OCI-LY7 (cell line): ENCODE results near the gene UNC79. TPM values are rescaled to one million over a fixed set of nuclear protein-coding genes. Genes with fewer than 3 reads are reported as not detected.

ENCODE experiments used
- BruUV-seq: library from RNA; stranded (reverse); fragments of 400-500 nt; replicated peaks from 2 replicates; lab custom pipeline; 2021; lab: Mats Ljungman, UMichigan
- CTCF ChIA-PET: fragments of 300-600 bp; sonication (Branson Sonifier 250); formaldehyde crosslinking; loops from one replicate; lab custom pipeline; 2022; ENCODE audit warnings: antibody characterized with exemption; ENCODE audit not compliant: unreplicated experiment; lab: Charles Lee
- POLR2A ChIA-PET: fragments of 300-600 bp; sonication (Branson Sonifier 250); formaldehyde crosslinking; loops from one replicate; lab custom pipeline; 2022; ENCODE audit warnings: antibody characterized with exemption; lab: Charles Lee
- DNase-seq: peaks from one replicate; pipeline ENCODE4 v3.0.0-alpha.2; 2015; ENCODE audit warnings: low spot score
- H2AFZ ChIP-seq: fragments of 200-600 bp; sonication (generic), shearing (Covaris generic); 2 replicates; pipeline ENCODE4 v1.6.1; 2014; ENCODE audit warnings: mild to moderate bottlenecking, antibody characterized with exemption, low read length, moderate library complexity
- H3K27ac ChIP-seq: fragments of 200-600 bp; sonication (generic); 2 replicates; pipeline ENCODE4 v1.5.1; 2014; ENCODE audit warnings: mixed run types, low read depth, mild to moderate bottlenecking, moderate library complexity, low read length, inconsistent platforms; ENCODE audit not compliant: poor library complexity, severe bottlenecking
- H3K36me3 ChIP-seq: fragments of 200-600 bp; sonication (generic); 2 replicates; pipeline ENCODE4 v1.6.1; 2014; ENCODE audit warnings: mild to moderate bottlenecking, antibody characterized with exemption, low read length, moderate library complexity, mixed read lengths; ENCODE audit not compliant: insufficient read depth
- H3K4me1 ChIP-seq: fragments of 200-600 bp; sonication (generic); 2 replicates; pipeline ENCODE4 v1.5.1; 2014; ENCODE audit warnings: mild to moderate bottlenecking, low read length; ENCODE audit not compliant: insufficient read depth, poor library complexity, severe bottlenecking
- H3K4me2 ChIP-seq: fragments of 200-600 bp; sonication (generic); 2 replicates; pipeline ENCODE4 v1.6.1; 2014; ENCODE audit warnings: mild to moderate bottlenecking, low read length
- H3K4me3 ChIP-seq: fragments of 200-600 bp; sonication (generic); 2 replicates; pipeline ENCODE4 v1.5.1; 2014; ENCODE audit warnings: mild to moderate bottlenecking, low read depth, low read length; ENCODE audit not compliant: poor library complexity, severe bottlenecking
- H3K79me2 ChIP-seq: fragments of 200-600 bp; sonication (generic); 2 replicates; pipeline ENCODE4 v1.6.1; 2016; ENCODE audit warnings: low read depth, mild to moderate bottlenecking, low read length, moderate library complexity, mixed read lengths; ENCODE audit not compliant: insufficient read depth
- H3K9me2 ChIP-seq: fragments of 200-600 bp; sonication (generic); 2 replicates; pipeline ENCODE4 v1.6.1; 2016; ENCODE audit warnings: mild to moderate bottlenecking, low read length, mixed read lengths; ENCODE audit not compliant: insufficient read depth
- H3K9me3 ChIP-seq: fragments of 200-600 bp; sonication (generic); 2 replicates; pipeline ENCODE4 v1.6.1; 2014; ENCODE audit warnings: mild to moderate bottlenecking, mixed run types, low read length, mixed read lengths
- H4K20me1 ChIP-seq: fragments of 200-600 bp; sonication (generic); 2 replicates; pipeline ENCODE4 v1.6.1; 2014; ENCODE audit warnings: mild to moderate bottlenecking, antibody characterized with exemption, low read length, moderate library complexity, mixed read lengths; ENCODE audit not compliant: insufficient read depth
- CTCF ChIP-seq: fragments of 200-600 bp; sonication (generic); conservative IDR thresholded peaks from 2 replicates; pipeline ENCODE4 v1.5.1; 2014; ENCODE audit warnings: mild to moderate bottlenecking, antibody characterized with exemption, low read length, moderate library complexity, mixed read lengths
- EZH2phosphoT487 ChIP-seq: fragments of 200-600 bp; sonication (generic); IDR thresholded peaks from 2 replicates; pipeline ENCODE4 v1.6.1; 2018; ENCODE audit warnings: low read depth, borderline replicate concordance, mild to moderate bottlenecking, mixed run types, antibody characterized with exemption, low read length, moderate library complexity, mixed read lengths
- intact Hi-C: fragments of 100-400 bp; cut with micrococcal nuclease; formaldehyde crosslinking; loops from one replicate; pipeline ENCODE4 v1.10.0; 2022; ENCODE audit not compliant: unreplicated experiment
- total RNA-seq, 2 experiments: library from RNA; depleted of rRNA in 1 of 2; stranded (reverse); fragments of >200 nt in 1 of 2; shearing (Covaris generic) in 1 of 2; gene quantifications; 2 replicates each; pipeline ENCODE4 v1.2.3, GENCODE V29; 2014 to 2022

Gene UNC79
- total RNA-seq, 2 experiments from 2014 or later: 0.17 to 0.19 TPM

GRCh38 chr14:93716746-93717667 is 286.3 kb downstream of the UNC79 start:
- no peak for TF ChIP-seq CTCF
- TF ChIP-seq EZH2phosphoT487: no peak
- CTCF ChIA-PET: no interaction called here

GRCh38 chr14:93717668-93718320 is 287.1 kb downstream of the UNC79 start:
- Histone ChIP-seq H3K4me2 (no peak overlapping the region), H3K4me3 (no peak overlapping the region), H3K27ac (no peak overlapping the region), H3K36me3 (no peaks in the 10 kb centered on the region), H4K20me1 (no peaks in the 10 kb centered on the region), H3K9me2 (no peaks in the 10 kb centered on the region), H3K79me2 (no peaks in the 10 kb centered on the region), H3K9me3 (no peaks in the 10 kb centered on the region), H3K4me1 (no peaks in the 10 kb centered on the region), H2AFZ (no peak overlapping the region)
- BruUV-seq: no TSS peak
- DNase-seq: no peak
- intact Hi-C loops: no loop called here
- ChIA-PET POLR2A (interaction anchor here (0.6 kb wide), 1 partner anchor 150 kb away, joined by 3 read pairs; no protein-coding TSS in a partner anchor), CTCF (no interaction called here)
- TF ChIP-seq EZH2phosphoT487: no peak
- no peak for TF ChIP-seq CTCF

More at GRCh38 chr14:93716746-93717667, 286.3 kb downstream of the UNC79 start:
- no peaks in the 10 kb centered on the region for H3K9me3 ChIP-seq
- H2AFZ ChIP-seq: no peak overlapping the region
- H3K36me3 ChIP-seq: no peaks in the 10 kb centered on the region
- intact Hi-C loops: no loop called here
- BruUV-seq: no TSS peak
- no peaks in the 10 kb centered on the region for H3K9me2 ChIP-seq
- no peaks in the 10 kb centered on the region for H3K4me1 ChIP-seq
- no peaks in the 10 kb centered on the region for H4K20me1 ChIP-seq
- POLR2A ChIA-PET: no interaction called here
- H3K27ac ChIP-seq: no peak overlapping the region
- no peaks in the 10 kb centered on the region for H3K79me2 ChIP-seq
- no peak for DNase-seq
- H3K4me3 ChIP-seq: no peak overlapping the region
- no peak overlapping the region for H3K4me2 ChIP-seq
